Choroid plexus epithelial cell (primary cell): ENCODE measurements around the gene YPEL2.

Source experiments
- DNase-seq: peaks from one replicate; pipeline ENCODE4 v3.0.0-alpha.2; 2010; ENCODE audit warnings: low read depth
- H3K4me3 ChIP-seq: 2 replicates; pipeline ENCODE4 v1.5.1; 2011; ENCODE audit warnings: low read depth, mild to moderate bottlenecking, control low read depth, low read length, moderate library complexity
- TF ChIP-seq, protein P1 (sequence below): conservative IDR thresholded peaks from 2 replicates; pipeline ENCODE4 v1.5.1; 2011; ENCODE audit warnings: low read depth, mild to moderate bottlenecking, control low read depth, inconsistent platforms, low read length, moderate library complexity

YPEL2 gene

DNA sequence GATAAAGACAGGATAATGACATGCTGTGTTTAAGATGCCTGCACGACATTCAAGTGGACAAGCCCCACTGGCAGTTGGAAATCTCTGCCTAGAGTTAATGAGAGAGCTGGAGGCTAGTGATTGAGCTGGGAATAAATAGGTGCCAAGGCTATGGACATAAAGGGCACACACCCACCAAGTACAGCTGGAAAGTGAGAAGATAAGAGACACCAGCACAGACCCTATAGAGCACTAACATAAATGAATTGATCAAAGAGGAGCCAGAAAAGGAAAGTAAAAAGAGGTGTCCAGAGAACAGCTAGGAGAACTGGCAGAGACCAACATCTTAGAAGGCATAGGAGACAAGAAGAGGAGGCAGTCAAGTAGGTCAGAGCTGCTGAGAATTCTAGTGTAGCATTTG lies 101.2 kb downstream of the YPEL2 start:
- no peak overlapping the region for H3K4me3 ChIP-seq
- DNase-seq = no peak
- TF ChIP-seq, protein P1, sequence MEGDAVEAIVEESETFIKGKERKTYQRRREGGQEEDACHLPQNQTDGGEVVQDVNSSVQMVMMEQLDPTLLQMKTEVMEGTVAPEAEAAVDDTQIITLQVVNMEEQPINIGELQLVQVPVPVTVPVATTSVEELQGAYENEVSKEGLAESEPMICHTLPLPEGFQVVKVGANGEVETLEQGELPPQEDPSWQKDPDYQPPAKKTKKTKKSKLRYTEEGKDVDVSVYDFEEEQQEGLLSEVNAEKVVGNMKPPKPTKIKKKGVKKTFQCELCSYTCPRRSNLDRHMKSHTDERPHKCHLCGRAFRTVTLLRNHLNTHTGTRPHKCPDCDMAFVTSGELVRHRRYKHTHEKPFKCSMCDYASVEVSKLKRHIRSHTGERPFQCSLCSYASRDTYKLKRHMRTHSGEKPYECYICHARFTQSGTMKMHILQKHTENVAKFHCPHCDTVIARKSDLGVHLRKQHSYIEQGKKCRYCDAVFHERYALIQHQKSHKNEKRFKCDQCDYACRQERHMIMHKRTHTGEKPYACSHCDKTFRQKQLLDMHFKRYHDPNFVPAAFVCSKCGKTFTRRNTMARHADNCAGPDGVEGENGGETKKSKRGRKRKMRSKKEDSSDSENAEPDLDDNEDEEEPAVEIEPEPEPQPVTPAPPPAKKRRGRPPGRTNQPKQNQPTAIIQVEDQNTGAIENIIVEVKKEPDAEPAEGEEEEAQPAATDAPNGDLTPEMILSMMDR = no peak

DNA sequence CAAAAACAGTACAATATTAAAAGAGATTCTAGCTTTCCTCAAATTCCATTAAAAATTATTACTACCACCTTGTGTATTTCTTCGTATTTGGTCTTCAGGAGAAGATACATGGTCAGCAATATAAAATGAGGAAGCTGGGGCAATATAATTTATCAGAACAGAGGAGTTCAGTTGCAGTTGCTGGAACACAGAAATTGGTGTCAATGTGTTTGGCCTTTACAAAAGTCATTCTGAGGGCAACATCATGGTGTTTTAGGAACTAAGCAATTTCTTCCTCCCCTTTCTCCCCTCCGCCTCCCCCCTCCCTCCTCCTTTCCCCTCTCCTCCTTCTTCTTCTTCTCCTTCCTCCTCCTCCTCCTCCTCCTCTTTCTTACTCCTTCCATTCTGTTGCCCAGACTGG lies 102.1 kb downstream of the YPEL2 start:
- no peak for DNase-seq
- no peak overlapping the region for H3K4me3 ChIP-seq
- TF ChIP-seq, protein P1 = no peak

DNA sequence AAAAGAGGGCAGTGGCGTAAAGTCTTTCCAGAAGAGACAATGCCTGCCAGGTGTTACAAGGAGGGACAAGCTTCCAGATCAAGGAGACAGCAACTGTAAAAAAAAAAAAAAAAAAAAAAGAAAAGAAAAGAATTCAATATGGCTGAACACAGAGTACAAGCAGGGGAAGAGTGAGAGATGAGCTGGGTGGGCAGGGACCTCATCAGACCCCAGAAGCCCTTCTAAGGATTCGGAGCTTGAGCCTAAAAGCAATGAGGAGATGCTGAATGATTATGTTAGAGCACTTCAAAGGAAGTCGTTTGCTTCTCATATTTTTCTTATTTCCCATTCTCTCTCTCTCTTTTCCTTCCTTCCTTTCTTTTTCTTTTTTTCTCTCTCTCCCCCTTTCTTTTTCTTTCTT lies 103.0 kb downstream of the YPEL2 start:
- TF ChIP-seq, protein P1 = no peak
- H3K4me3 ChIP-seq = no peak overlapping the region
- no peak for DNase-seq

DNA sequence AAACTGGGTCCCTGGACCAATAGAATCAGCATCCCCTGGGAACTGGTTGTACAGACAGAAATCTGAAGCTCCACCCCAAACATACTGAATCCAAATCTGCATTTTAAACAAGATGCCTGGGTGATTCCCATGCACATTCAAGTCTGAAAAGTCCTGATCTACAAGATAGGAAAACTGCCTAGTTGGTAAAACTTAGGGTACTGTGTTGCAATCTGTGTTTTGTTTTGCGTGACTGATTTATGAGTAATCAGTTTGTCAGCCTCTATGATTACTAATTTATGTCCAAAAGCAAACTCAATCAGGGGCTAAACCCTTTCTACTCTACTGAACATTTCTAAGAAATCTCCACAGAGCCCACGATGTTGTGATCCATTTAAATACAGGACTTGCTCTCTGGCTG lies 103.8 kb downstream of the YPEL2 start:
- no peak overlapping the region for H3K4me3 ChIP-seq
- TF ChIP-seq, protein P1 = no peak
- DNase-seq = peak; percentile 82

DNA sequence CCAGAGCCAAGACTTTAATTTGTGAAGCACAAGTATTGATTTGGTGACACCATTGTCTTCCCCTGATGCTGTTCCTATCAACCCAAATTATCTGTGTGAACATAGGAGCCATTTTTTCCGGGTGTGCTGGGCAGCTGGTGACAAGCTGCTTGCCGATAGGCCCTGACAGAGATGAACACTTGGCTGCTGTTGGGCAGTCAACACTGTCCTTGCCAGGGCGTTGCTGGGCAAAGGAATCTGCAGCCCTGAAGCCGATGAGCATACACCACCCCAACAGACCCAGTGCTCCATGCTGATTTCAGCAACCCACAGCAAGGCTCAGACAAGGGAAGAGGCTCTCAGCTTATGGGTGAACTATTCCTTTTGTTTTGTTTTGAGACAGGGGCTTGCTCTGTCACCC lies 105.4 kb downstream of the YPEL2 start:
- no peak overlapping the region for H3K4me3 ChIP-seq
- TF ChIP-seq, protein P1 = no peak
- DNase-seq = no peak

DNA sequence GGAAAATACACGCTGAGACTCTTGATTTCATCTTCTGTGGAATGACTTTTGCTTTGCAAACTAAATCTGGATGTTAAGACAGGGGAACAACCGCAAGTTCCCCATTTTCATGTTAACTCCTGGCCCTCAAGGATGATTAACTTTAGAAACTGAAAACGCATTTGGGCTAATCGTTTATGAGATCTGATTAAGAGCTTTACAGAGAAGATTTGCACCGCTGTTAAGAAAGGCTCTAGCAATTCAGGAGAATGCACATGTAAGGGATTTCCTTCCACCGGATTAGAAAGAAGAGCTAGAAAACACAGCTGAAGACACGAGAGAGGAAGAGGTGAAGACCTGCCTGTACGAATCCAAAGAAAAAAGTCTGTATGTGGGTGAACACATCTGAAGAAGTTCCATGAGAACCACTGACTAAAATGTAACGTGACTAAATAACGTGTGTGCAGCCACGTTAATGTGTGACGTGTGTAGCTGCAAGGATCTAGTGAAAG lies 106.4 kb downstream of the YPEL2 start:
- TF ChIP-seq, protein P1 = no peak
- no peak overlapping the region for H3K4me3 ChIP-seq
- no peak for DNase-seq

DNA sequence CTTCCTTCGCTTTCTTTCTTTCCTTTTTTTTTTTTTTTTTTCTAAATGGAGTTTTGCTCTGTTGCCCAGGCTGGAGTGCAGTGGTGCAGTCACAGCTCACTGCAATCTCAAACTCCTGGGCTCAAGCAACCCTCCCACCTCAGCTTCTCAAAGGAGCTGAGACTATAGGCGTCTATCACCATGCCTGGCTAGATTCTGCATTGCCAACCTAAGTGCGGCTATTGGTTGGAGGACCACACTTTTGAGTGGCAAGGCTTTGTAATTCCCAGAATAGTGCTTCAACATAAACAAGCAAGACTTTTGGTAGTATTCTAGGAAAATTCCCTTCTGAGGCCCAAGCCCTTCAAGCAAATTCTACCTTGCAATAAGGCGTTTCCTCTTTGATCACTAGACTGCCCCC lies 107.8 kb downstream of the YPEL2 start:
- no peak overlapping the region for H3K4me3 ChIP-seq
- TF ChIP-seq, protein P1 = no peak
- DNase-seq = peak; percentile 11
